Fibroblast of the aortic adventitia (primary cell): ENCODE data around the gene NPTN. TPM values are rescaled to one million over a fixed set of nuclear protein-coding genes. Genes with fewer than 3 reads are reported as not detected.

Source experiments
- DNase-seq: peaks from one replicate; pipeline ENCODE4 v3.0.0-alpha.2; 2010; ENCODE audit warnings: low read depth
- H3K4me3 ChIP-seq: 2 replicates; pipeline ENCODE4 v1.5.1; 2011; ENCODE audit warnings: low read depth, mild to moderate bottlenecking, control low read depth, low read length, moderate library complexity
- total RNA-seq: library from RNA; depleted of rRNA; stranded (reverse); fragments of >200 nt; gene quantifications from 2 replicates; pipeline ENCODE4 v1.2.3, GENCODE V29; 2012; ENCODE audit warnings: low replicate concordance
- TF ChIP-seq, protein P1 (sequence below): IDR thresholded peaks from 2 replicates; pipeline ENCODE4 v1.5.1; 2011; ENCODE audit warnings: mild to moderate bottlenecking, low read length, control low read depth, inconsistent platforms; ENCODE audit not compliant: insufficient read depth

The NPTN gene
- total RNA-seq, 1 donor: 72.6 TPM

DNA sequence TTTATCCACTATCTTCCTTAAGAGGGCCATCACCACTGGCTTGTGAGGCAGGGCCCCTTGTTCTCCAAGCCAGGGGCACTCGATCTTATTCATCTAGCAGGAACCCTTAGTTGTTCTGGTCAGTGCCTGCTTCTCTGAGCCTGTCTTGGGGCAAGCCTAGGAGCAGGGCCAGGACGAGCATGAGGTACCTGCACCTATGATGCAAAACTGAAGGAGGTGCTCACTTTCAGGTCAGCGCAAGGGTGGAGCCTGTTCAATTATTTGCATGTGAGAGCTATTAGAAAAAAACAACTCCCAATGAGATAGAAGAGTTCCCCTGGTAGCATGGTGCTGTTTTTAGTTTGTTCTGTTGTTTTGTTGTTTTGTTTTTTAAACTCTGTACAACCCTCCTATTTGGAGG, 46.0 kb upstream of the NPTN start:
- DNase-seq: no peak
- H3K4me3 ChIP-seq: no peak overlapping the region
- TF ChIP-seq, protein P1, sequence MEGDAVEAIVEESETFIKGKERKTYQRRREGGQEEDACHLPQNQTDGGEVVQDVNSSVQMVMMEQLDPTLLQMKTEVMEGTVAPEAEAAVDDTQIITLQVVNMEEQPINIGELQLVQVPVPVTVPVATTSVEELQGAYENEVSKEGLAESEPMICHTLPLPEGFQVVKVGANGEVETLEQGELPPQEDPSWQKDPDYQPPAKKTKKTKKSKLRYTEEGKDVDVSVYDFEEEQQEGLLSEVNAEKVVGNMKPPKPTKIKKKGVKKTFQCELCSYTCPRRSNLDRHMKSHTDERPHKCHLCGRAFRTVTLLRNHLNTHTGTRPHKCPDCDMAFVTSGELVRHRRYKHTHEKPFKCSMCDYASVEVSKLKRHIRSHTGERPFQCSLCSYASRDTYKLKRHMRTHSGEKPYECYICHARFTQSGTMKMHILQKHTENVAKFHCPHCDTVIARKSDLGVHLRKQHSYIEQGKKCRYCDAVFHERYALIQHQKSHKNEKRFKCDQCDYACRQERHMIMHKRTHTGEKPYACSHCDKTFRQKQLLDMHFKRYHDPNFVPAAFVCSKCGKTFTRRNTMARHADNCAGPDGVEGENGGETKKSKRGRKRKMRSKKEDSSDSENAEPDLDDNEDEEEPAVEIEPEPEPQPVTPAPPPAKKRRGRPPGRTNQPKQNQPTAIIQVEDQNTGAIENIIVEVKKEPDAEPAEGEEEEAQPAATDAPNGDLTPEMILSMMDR: no peak

DNA sequence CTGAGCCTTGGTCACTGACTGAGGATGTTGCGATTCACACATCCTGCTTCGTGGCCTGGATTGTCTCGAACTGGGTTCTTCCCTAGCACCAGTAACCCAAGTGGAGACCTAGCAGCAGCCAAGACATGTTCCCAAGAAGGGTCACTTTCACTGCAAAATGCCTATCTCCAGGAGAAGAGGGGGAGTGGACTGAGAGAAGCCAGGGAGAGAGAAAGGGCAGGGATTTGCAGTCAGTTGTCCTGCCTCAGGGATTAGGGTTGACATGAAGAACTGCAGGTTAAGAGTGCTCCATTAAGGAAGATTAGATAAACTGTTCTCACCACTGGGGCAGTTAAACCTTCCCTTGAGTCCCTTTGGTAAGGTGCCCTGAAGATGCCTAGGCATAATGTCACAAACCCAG, 45.3 kb upstream of the NPTN start:
- DNase-seq: no peak
- no peak overlapping the region for H3K4me3 ChIP-seq
- TF ChIP-seq, protein P1: no peak

DNA sequence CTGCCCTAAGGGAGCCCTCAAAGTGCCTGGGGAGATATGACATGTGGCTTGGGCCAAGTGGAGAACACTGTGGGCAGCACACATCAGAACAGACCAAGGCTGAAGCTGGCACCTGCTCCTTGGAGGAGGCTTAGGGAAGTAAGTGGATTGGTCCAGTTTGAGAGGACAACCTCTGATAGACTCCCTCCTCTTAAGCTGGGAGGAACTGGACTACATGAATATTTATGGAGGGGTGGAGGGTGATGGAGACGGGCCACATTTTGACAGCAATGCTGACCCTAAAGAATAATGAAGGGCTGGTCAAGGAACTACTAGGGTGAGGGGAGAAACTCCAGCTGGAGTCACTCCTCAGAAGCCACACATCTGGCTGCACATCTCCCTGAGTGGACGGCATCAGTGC, 44.5 kb upstream of the NPTN start:
- TF ChIP-seq, protein P1: no peak
- H3K4me3 ChIP-seq: no peak overlapping the region
- DNase-seq: no peak

DNA sequence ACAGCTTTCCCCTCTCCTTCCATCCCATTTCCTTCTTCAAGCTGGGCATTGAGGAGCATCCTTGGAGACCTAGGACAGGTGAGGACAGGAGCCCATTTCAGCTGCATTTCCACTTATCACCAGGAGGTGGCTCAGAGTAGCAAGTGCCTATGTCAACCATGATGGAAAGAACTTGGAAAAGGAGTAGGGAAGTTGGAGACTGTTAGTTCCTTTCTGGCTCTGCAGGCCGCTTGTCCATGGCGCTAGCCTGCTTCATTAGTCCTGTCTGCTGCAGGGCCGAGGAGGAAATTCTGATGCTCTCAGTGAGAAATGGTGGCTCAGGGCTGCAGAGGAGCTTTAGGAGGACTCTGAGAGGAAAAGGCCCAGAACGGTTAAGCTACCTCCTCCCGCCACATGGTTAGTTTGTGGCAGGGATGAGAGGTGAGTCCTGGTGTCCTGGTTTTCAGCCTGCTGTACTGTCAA, 44.0 kb upstream of the NPTN start:
- DNase-seq: peak; percentile 84
- TF ChIP-seq, protein P1: peak; percentile 89
- H3K4me3 ChIP-seq: no peak overlapping the region

- TF ChIP-seq, protein P1: no peak
- DNase-seq: no peak
- no peak overlapping the region for H3K4me3 ChIP-seq
Observed at GRCh38 chr15:73674587-73674986, 41.4 kb upstream of the NPTN start.

DNA sequence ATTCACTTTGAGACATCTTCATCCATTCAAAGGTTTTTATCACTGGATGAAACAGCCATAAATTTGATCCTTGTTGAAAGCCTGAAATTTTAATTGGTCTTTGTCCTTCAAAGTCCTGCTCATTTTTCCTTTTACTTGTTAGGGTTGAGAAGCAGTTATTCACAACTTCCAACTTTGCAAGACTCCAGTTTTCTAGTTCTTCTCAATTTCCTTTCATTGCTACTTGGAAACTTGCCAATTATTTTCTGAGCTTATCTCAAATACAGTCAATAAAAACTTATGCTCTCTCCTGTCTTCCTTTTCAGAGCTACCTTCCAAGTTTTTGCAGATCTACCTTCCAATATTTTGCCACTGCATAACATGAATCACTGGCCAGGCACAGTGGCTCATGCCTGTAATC, 27.3 kb upstream of the NPTN start:
- TF ChIP-seq, protein P1: no peak
- no peak for DNase-seq
- H3K4me3 ChIP-seq: no peak overlapping the region

DNA sequence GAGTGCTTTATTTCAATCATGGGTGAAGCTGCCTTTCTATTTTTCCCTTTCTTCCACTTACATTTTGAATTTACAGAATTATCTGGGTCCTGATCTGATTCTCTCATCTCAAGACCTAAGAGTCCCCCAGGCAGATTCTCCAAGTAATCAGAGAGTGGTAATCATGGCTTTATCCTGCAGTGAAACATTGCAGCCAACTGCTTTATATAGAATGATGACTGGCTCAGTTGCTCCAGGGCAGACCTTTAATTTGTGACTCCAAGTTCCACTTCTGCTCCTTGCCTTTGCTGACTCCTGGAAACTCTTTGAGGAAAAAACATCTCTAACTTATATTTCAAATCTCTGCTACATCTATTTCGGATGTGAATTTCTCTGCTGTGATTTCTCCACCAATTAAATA, 25.5 kb upstream of the NPTN start:
- H3K4me3 ChIP-seq: no peak overlapping the region
- TF ChIP-seq, protein P1: no peak
- DNase-seq: no peak
